Measurements from ENCODE around the gene CPB2.

DNA sequence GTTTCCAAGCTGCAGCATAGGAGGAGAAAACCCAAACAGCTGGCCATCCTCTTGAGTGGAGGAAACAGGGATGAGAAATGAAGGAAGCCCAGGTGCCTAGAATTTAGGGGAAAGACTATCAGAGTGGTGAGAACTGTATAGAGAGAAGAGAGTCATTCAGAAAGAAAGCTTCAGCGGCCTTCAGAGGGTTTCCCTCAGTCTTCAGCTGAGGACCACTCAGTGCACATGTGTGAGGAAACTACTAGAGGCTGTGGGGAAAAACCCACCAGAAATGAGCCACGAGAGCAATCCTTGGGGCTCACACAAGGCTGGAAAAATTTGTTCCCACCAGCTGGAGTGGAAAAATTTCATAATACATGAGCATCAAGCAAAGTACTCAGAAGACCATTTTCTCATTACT lies 35.2 kb upstream of the CPB2 start:
- TF ChIP-seq, protein P1, sequence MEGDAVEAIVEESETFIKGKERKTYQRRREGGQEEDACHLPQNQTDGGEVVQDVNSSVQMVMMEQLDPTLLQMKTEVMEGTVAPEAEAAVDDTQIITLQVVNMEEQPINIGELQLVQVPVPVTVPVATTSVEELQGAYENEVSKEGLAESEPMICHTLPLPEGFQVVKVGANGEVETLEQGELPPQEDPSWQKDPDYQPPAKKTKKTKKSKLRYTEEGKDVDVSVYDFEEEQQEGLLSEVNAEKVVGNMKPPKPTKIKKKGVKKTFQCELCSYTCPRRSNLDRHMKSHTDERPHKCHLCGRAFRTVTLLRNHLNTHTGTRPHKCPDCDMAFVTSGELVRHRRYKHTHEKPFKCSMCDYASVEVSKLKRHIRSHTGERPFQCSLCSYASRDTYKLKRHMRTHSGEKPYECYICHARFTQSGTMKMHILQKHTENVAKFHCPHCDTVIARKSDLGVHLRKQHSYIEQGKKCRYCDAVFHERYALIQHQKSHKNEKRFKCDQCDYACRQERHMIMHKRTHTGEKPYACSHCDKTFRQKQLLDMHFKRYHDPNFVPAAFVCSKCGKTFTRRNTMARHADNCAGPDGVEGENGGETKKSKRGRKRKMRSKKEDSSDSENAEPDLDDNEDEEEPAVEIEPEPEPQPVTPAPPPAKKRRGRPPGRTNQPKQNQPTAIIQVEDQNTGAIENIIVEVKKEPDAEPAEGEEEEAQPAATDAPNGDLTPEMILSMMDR (IDR thresholded peaks at IDR 0.05), result no peak
- no peak for TF ChIP-seq POLR2AphosphoS5 (IDR thresholded peaks at IDR 0.05; ENCODE audit: insufficient read depth in 1 of 2, low read depth in 1 of 2)
- no peak for TF ChIP-seq POLR2A (IDR thresholded peaks at IDR 0.05)

All from vagina (tissue), 2 donors.